Activated CD4-positive, CD25-positive, alpha-beta regulatory T cell treated with anti-CD3 and anti-CD28 coated beads, Interleukin-2, amount 50 U/mL, for 72 hours (primary cell): Measurements from ENCODE around the gene LAMA5.

Source experiments
- DNase-seq: peaks from one replicate; pipeline ENCODE4 v3.0.0; 2021

LAMA5 gene

DNA sequence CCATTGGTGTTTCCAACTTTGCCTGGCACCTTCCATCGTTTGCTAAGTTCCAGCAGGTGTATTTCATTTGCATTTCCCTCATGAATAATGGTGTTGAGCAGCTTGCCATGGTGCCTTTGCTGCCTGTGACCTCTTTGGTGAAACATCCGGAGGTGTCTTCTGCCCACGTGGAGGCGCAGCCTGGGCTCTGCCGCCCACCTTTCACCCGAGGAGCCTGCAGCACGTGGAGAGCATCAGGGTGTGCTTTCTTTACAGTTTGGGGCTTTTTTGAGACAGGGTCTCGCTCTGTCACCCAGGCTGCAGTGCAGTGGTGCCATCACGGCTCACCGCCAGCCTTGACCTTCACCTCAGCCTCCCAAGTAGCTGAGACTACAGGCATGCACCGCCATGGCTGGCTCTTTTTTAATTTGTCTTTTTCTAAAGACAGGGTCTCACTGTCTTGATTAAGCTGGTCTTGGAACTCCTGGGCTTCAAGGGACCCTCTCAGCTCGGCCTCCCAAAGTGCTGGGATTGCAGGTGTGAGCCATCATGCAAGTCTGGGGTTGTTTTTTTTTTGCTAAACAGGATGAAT, 67.4 kb downstream of the LAMA5 start:
- no peak for DNase-seq

DNA sequence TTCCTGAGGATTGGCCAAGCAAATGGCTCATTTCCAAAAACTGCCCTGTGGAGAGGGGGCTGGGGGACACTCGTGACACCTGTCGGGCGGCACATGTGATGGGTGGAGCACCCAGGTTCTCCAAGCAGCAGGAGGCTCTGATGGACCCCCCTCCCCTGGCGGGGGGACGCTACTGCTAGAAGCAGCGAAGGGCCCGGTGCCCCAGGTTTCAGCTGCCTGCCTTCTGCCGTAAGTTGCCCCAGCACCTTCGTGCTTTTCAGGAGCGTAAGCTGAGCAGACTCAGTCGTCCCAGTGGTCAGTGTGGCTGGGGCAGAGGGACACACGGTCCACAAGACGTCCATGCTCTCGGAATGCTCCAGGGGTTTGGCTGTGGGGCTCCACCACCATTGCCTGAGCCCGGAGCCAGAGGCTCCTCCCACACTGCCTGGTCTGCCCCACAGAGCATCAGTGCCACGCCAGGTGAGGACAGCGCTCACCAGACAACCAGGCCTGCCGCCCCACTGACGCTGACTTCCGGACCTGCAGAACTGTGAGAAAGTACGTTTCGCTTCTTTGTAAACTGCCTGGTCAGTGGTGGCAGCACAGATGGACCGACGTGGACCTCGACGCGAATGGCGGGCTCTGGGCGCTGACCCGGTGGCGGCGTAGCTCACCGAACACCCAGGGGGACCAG, 68.4 kb downstream of the LAMA5 start:
- DNase-seq = no peak

DNA sequence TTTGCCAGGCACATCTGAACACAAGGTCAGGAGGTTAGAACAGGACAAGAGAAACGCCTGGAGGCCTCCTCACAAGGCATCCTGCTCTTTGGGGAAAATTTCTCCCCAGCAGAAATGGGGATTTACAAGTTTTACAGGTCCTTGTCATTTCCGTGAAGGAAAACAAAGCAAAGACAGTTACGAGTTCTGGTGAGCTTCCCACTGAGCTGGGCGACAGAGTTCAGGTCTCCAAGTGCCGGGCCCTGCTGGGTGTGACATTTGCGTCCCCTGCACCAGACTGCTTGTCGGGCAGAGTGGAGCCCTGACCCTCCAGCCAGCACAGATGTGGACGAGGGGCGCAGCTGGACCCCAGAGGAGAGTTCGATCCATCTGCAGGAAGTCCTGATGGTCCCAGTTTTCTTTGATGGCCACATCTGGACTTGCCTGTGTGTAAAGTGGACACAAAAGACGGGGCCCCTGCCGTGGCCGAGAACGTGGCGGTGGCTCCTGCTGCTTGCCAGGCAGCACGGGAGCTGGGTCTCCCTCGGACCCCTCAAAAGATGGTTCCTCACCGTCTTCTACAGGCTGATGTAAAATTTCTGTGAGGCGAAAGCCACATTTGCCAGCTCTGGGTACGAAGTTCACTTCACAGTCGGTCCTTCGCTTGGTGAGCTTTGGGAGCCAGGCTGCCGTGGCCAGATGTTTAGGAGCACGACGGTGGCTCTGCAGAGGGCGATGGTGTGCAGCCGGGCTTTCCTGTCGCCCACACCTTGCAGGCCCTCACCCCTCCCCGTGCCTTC, 69.5 kb downstream of the LAMA5 start:
- no peak for DNase-seq

DNA sequence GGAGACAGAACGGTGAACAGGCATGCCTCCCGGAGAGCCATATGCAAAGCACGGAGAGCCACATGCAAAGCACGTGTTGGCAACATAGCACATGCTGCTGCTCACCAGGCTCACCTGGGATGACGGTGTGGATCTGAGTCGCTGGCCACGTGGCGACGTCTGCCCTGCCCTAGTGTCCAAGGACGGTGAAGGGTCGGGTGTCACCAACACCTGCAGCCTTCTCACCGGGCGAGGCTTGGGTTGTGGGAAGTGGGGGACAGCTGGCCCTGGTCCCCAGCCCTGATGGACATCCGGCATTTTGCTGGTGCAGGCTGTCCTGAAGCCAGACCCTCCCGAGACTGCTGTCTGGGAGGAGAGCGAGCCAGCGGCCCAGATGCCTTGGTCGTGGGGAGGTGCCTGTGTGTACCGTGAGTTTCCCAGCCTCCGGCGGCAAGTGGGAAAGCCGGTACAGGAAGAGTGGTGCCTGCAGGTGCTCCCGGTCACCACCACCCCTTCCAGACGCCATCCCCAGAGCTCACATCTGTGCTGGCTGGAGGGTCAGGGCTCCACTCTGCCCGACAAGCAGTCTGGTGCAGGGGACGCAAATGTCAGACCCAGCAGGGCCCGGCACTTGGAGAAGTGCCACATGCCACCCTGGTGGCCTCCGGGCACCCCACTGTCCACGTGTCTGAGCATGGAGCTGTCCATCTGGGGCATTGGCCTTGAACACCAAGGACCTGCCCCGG, 70.2 kb downstream of the LAMA5 start:
- no peak for DNase-seq

DNA sequence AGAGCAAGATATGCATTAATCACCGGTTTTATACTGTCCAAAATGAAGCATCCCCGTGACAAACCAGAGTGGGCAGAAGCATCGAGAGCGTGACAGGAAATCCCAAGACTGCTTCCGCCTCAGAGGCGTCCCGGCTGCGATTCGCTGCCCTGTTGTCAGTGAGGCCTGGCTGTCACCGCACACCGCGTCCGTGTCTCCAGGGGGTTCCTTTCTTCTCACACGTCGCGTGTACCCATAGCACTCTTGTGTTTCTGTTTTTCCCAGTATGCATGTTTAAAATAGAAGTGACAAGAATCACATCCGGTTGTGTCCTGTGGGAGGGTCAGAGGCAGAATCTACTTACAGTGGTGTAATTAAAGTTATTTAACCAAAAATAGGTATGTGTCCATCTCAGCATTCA, 72.6 kb downstream of the LAMA5 start:
- DNase-seq = no peak

DNA sequence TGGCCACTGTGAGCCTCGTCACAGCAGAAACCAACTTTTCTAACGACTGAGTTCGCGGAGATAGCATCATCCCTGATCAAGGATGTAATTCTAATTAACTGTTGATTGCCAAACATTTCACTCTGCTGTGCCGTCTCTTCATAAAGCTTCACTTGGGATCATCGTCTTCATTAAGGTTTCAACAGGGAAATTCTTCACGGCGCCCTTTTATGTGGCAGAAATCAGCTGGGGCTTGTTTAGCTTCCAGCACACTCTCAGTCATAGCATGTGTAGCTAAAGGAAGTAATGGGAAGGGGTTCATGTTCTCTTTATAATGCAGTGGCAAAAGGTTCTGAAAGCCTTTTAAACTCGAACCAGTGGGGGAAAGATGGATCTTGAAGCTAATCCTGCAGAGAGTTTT, 73.2 kb downstream of the LAMA5 start:
- DNase-seq = no peak

DNA sequence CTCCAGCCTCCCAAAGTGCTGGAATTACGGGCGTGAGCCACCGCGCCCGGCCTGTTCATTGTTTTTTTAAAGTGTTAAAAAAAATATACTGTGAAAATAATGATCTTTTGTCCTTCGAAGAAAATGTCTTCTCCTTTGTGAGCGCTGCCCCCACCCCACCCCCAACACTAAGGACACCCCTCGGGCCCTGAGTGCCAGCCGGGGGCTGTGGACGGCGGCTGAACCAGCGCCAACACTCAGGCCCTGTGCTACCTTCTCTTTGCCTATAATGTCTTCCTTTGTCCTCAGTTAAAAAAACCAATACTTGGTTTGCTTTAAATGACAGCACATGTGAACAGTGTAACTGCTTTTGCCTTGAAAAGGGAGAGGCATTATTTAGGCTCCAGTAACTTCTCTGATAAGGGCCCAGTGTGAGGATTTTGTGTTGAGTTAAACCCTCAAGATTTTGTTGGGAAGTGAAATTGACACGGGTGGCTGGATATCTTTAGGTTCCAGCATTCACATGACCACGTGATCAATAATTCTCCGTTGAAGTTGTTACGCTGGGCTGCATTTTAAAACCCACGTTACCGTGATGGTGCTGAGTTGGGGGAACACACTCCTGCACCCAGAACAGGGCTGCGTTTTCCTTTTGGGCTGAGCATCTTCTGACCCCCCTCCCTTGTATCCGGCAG, 73.9 kb downstream of the LAMA5 start:
- no peak for DNase-seq

DNA sequence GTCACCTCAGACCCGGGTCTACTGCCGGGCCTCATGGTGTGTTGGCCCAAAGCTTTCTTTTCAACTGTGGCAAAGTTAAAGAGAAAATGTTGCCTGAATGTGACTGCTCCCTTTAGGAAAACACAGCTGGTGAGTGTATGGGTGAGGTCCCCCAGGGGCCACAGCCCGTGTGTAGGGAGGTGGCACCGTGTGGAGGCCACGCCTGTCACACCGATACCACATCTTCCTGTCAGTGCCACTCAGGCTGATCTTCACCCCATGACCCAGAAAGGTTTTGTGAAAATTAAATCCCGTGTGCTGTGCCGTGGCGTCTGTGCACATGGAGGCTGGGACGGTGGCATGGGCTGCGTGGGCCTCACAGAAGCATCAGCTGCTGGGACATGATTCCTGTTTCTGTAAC, 75.0 kb downstream of the LAMA5 start:
- no peak for DNase-seq

DNA sequence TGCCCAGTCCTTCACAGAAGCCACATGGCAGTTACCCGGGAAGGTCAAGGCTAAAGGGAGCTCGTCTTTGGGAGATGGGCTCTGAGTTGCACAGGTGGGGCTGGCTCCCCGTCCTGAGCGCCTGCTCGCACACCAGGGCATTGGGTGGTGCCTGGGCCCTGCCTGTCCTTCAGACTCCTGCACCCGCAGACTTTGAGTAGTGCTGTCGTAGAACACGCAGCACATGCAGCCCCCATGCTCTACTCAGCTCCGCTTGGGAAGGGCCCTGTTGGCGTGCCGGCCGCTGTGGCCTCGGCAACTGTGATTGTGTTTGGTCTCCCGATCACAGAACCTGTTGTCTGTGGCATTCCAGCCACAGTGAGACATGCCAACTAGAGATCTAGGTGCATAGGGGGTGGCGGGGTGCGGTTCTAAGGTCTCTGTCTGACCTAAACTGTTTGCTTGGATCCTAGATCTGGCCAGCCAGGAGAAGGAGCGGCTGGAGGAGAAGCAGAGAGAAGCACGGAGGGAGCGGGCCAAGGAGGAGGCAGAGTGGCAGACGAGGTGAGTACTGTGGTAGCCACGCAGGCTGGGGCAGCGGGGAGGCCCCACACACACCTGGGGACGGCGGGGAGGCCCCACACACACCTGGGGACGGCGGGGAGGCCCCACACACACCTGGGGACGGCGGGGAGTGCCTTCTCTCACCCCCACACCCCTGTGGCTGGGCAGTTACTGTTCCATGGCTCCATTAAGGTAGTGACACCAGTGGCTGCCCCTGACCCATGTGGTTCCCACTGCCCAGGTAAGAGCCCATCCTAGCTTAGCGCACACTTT, 75.7 kb downstream of the LAMA5 start:
- no peak for DNase-seq

DNA sequence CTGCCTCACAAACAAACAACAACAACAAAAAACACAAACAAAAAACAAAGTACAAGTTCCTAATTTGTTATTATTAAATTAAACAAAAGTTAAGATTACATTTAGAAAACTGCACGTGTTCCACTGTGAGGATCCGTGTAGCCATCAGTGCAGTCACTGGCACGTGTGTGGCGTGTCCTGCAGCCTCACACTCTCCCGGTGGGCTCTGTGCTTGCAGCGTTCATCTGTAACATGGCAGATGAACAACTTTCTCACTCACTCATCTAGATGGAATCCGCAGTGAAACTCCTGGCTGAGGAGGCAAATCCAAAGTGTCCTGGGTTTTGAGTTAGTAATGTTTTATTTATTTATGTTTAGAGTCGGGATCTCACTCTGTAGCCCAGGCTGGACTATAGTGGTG, 77.2 kb downstream of the LAMA5 start:
- no peak for DNase-seq

DNA sequence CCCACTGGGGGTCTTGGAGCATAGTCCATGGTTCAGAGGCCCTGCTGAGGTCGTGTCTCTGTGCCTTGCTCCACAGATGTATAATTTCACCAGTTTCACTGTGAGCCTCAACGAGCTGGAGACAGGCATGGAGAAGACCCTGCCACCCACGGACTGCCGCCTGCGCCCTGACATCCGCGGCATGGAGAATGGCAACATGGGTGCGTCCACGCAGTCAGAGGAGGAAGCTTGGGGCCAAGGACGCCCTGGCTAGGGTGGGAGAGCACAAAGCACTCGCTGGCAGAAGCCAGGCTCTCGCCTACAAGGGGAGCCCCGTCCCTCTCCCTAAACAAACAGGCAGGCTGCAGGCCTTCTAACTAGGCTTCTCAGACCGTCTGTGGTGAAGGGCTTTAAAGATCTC, 78.0 kb downstream of the LAMA5 start:
- DNase-seq = no peak

DNA sequence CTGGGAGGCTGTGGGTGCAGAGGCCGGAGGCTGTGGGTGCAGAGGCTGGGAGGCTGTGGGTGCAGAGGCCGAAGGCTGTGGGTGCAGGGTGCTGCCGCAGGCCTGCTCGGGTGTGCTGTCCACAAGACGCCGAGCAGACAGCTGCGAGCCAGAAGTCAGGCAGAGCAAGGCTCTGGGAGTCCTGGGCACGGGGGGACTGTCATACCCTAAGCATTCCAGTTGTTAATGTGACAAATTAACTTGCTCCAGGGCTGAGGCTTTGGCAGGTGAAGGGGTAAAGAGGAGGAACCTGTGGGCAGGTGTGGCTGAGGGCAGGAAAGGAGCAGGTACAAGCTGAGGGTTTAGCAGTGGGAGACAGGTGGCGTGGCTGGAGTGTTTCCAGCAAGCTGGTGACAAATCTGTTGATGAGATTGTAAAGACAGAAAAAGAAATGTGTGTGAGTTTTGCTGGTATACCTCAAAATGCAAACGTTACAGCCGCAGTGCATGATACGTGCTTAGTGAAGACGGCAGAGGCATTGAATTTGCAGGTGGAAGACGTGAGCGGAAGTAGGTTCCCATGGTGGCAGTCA, 78.5 kb downstream of the LAMA5 start:
- DNase-seq = no peak

DNA sequence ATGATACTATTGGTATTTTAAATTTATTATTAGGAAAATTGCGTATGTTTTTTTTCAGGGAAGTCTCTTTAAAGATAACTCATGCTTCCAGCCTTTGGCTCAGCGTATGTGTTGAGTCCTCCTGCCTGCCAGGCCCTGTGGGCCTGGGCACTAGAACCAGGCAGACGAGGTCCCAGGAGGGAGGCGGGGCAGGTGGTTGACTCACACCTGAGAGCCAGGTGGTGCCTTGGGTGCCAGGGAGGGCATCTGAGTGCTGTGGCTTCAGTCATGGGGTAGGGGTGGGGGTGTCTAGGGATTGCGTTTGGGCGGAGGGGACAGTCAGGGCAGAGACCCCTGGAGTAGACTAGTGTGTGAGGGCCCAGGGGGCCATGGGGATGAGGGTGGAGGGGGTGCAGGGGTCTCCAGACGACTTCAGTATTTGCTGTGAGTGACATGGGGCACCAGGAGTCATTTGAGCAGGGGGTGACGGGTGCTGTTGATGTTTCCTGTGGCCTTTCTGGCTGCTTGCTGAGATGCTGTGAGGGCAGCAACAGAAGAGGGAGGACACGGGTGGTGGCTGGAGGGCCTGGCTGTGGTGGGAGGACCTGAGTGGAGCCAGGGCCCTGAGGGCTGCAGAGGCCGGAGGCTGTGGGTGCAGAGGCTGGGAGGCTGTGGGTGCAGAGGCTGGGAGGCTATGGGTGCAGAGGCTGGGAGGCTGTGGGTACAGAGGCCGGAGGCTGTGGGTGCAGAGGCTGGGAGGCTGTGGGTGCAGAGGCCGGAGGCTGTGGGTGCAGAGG, 79.2 kb downstream of the LAMA5 start:
- no peak for DNase-seq

DNA sequence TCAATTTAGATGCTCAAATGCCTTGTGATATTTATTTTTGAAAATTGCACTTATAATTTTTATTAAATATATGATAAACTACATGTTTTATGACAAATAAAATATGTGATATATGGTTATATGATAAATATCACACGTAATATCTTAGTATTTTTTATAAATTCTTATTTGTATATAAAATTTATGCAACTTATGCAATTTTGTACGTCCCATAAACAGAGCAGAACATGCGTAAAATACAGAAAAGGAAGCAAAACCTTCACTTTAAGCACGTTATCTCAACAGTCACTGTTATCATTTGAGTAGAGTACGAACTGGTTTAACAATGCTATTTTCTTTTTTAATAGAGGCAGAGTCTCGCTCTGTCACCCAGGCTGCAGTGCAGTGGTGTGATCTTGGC, 80.0 kb downstream of the LAMA5 start:
- no peak for DNase-seq

DNA sequence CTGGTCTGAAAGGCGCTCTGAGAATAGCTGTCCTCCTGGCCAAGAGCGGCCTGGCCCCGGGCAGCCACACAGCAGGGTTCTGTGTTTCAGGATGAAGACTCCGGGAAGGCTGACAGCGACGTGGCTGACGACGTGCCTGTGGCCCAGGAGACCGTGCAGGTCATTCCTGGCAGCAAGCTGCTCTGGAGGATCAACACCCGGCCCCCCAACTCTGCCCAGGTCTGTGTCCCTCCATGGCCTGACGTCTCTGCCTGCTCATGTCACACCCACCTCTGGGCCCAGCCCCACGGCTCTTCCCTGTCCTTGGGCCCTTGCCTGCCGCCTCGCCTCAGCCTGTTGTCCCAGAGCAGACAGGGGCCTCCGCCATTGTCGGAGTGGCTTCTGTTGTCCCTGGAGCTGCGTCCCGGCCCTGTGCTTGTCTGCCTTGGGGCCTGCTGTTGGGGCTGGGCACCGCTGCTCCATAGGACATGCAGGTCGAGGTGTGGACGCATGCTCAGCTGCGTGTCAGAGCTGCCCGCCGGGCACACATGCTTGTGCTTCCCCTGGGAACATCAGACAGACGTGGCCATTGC, 80.5 kb downstream of the LAMA5 start:
- DNase-seq = no peak

DNA sequence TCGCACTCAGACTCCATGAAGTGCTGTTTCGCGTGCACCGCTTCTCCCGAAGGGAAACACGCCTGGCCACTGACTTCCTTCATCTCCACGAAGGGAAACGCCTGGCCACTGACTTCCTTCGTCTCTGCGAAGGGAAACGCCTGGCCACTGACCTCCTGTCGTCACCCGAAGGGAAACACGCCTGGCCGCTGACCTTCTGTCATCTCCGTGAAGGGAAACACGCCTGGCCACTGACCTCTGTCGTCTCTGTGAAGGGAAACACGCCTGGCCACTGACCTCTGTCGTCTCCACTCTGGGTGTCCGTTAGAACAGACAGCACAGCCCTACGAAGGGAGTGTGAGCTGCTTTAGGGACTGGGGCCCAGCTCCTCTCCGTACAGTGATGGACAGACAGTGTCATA, 81.4 kb downstream of the LAMA5 start:
- DNase-seq = no peak

DNA sequence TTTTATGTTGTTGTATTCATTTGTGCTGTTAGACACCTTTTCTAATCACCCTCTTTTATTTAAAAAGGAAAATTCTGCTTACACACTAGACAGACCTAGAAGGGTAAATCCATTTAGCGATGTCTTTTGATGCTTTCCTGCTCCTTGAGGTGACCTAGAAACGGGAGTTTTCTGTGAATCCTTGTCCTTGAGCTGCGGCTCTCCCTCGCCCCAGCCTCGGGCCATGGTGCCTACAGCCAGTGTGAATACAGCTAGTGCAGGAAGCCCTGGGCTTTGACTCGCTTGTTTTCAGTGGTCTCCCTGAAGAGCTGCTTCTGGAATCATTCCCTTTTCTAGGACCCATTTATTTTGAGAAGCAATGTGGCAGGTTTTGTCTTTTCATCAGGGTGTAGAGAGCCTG, 82.0 kb downstream of the LAMA5 start:
- DNase-seq = no peak

DNA sequence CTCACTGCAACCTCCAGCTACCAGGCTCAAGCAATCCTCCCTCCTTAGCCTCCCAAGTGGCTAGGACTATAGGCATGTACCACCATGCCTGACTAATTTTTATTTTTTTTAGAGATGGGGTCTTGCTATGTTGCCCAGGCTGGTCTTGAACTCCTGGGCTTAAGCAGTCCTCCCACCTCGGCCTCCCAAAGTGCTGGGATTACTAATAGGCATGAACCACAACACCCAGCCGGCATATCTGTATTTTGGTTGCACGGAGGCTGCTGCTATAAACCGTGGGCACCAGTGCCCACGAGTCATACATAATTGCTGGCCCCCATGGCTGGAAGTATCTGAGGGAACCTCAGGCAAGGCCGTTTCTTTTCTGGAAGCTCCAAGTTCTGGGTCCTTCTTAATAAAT, 82.7 kb downstream of the LAMA5 start:
- no peak for DNase-seq

DNA sequence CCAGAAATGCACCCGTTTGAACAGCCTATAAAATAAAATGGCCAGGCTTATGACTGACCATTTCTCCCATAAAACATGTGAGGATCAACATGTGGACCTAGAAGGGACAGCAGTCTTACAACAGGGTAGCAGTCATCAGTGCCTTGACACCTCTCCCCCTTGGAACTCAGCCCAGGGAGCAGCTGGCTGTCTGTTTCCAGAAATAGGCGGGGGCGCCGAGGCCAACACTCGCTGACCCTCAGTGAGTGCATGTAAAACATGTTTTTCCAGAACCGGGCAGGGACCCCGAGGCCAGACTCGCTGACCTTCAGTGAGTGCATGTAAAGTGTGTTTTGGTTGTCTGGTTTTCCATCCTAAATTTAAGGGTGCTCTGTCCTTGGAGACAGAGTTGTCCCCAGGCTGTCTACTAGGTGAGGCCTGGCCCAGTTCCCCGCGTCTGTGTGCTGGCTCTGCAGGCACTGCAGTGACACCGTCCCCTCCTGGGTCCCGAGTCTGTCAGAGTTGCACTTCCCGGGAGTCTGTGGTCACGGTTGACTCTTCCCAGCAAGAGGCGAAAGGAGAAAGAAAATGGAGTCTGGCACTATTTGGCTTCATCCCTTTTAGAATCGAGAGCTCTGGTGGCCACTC, 84.1 kb downstream of the LAMA5 start:
- no peak for DNase-seq

DNA sequence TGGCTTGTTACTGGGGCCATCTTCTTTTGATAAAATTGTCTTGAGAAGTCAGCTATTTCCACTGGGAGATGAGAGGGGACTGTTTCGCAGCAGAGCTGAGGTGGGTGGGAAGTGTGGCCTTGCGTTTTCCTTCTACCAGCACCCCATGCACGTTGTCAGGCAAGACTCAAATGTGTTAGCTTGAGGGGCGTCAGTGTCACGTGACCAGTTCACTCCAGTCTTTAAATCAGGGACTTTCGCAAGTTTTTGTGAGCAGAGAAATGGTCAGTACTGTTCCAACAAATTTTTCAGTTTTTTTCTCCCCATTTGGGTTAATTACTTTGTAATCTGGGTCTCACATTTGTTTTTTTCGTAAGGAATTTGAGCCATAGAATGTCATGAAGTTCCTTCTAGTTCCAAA, 85.0 kb downstream of the LAMA5 start:
- no peak for DNase-seq
